H1 (cell line): Measurements from ENCODE around the gene NADK2. TPM values are rescaled to one million over a fixed set of nuclear protein-coding genes. Genes with fewer than 3 reads are reported as not detected.

Source experiments
- CTCF ChIA-PET: fragments of 300-600 bp; sonication (Branson Sonifier 250); formaldehyde crosslinking; loops from one replicate; lab custom pipeline; 2021; ENCODE audit not compliant: partially characterized antibody; lab: Charles Lee
- POLR2A ChIA-PET: fragments of 300-600 bp; sonication (Branson Sonifier 250); formaldehyde crosslinking; loops from one replicate; lab custom pipeline; 2021; ENCODE audit warnings: inconsistent platforms; ENCODE audit not compliant: partially characterized antibody; lab: Charles Lee
- DNase-seq, 2 experiments: peaks; one replicate each; pipeline versions ENCODE4 v3.0.0 to v3.0.0-alpha.2; 2010 to 2022; ENCODE audit warnings: low spot score in 2 of 2, low read depth in 1 of 2, mixed read lengths in 1 of 2
- FAIRE-seq: peaks from 2 replicates; lab custom pipeline; 2011; peaks lifted over from hg19 to GRCh38; lab: Jason Lieb, UNC
- H2AFZ ChIP-seq: 2 replicates; pipeline ENCODE4 v1.8.1; 2012; ENCODE audit warnings: low read length, inconsistent platforms
- H2AK5ac ChIP-seq: 2 replicates; pipeline ENCODE4 v1.6.1; 2013; ENCODE audit warnings: low read depth, low read length
- H2BK120ac ChIP-seq: replicated peaks from 2 replicates; pipeline ENCODE3; 2013; ENCODE audit warnings: low read depth, low read length, inconsistent platforms
- H2BK12ac ChIP-seq: 2 replicates; pipeline ENCODE4 v1.6.1; 2013; ENCODE audit warnings: low read depth, low read length
- H2BK15ac ChIP-seq: 2 replicates; pipeline ENCODE4 v1.6.1; 2013; ENCODE audit warnings: low read length
- H2BK20ac ChIP-seq: 2 replicates; pipeline ENCODE4 v1.6.1; 2013; ENCODE audit warnings: low read length
- H2BK5ac ChIP-seq: 2 replicates; pipeline ENCODE4 v1.6.1; 2013; ENCODE audit warnings: low read depth, low read length
- H3K14ac ChIP-seq: 2 replicates; pipeline ENCODE4 v1.6.1; 2013; ENCODE audit warnings: inconsistent platforms; ENCODE audit not compliant: insufficient read length
- H3K18ac ChIP-seq: 2 replicates; pipeline ENCODE4 v1.6.1; 2013; ENCODE audit warnings: low read length; ENCODE audit errors: extremely low read depth
- H3K23ac ChIP-seq: 2 replicates; pipeline ENCODE4 v1.6.1; 2013; ENCODE audit warnings: inconsistent platforms; ENCODE audit not compliant: insufficient read length
- H3K23me2 ChIP-seq: 2 replicates; pipeline ENCODE4 v1.6.1; 2013; ENCODE audit warnings: low read depth, low read length
- H3K27ac ChIP-seq: 2 replicates; pipeline ENCODE4 v1.6.1; 2011; ENCODE audit warnings: low read depth, low read length, inconsistent platforms
- H3K27me3 ChIP-seq, 4 experiments: replicated peaks in 1 of 4; 1 replicate in 1 of 4; 2 replicates in 3 of 4; pipeline versions ENCODE4 v1.6.1 to v1.8.1; 2011 to 2013; ENCODE audit warnings: low read length in 3 of 4, mild to moderate bottlenecking in 3 of 4, inconsistent platforms in 2 of 4, mixed read lengths in 2 of 4, moderate library complexity in 1 of 4; ENCODE audit not compliant: control insufficient read depth in 3 of 4, insufficient read depth in 3 of 4; ENCODE audit errors: extremely low read depth in 1 of 4
- H3K36me3 ChIP-seq, 4 experiments: 2 replicates each; pipeline versions ENCODE4 v1.6.1 to v1.8.1; 2011 to 2013; ENCODE audit warnings: mild to moderate bottlenecking in 4 of 4, low read length in 3 of 4, moderate library complexity in 2 of 4, control low read depth in 1 of 4, inconsistent platforms in 1 of 4; ENCODE audit not compliant: insufficient read depth in 4 of 4, control insufficient read depth in 2 of 4
- H3K4ac ChIP-seq: replicated peaks from 2 replicates; pipeline ENCODE3; 2013; ENCODE audit warnings: low read length, low read depth, mixed read lengths, inconsistent platforms; ENCODE audit not compliant: insufficient read length
- H3K4me1 ChIP-seq, 4 experiments: replicated peaks in 1 of 4; 1 replicate in 1 of 4; 2 replicates in 3 of 4; pipeline versions ENCODE4 v1.6.1 to v1.8.1; 2011 to 2013; ENCODE audit warnings: low read length in 3 of 4, inconsistent platforms in 2 of 4, mixed read lengths in 1 of 4; ENCODE audit not compliant: insufficient read depth in 4 of 4, control insufficient read depth in 3 of 4
- H3K4me2 ChIP-seq, 2 experiments: 2 replicates each; pipeline versions ENCODE4 v1.6.1 to v1.8.1; 2011 to 2013; ENCODE audit warnings: low read depth in 2 of 2, low read length in 2 of 2, control low read depth in 1 of 2, inconsistent platforms in 1 of 2, mild to moderate bottlenecking in 1 of 2; ENCODE audit not compliant: insufficient read depth in 1 of 2
- H3K4me3 ChIP-seq, 4 experiments: fragments of 200-600, 300-600 bp in 1 of 4; sonication (generic), shearing (Covaris generic), sonication (Bioruptor Twin) in 1 of 4; 2 replicates each; pipeline versions ENCODE4 v1.5.1 to v1.8.1; 2011 to 2016; ENCODE audit warnings: low read length in 4 of 4, low read depth in 3 of 4, control low read depth in 2 of 4, inconsistent platforms in 2 of 4, mild to moderate bottlenecking in 2 of 4, mixed read lengths in 1 of 4, moderate library complexity in 1 of 4; ENCODE audit not compliant: insufficient read depth in 2 of 4; ENCODE audit errors: extremely low read depth in 1 of 4
- H3K56ac ChIP-seq: replicated peaks from 2 replicates; pipeline ENCODE3; 2013; ENCODE audit warnings: low read depth, mild to moderate bottlenecking, mixed read lengths, low read length, inconsistent platforms; ENCODE audit not compliant: insufficient read length
- H3K79me1 ChIP-seq: 2 replicates; pipeline ENCODE4 v1.6.1; 2013; ENCODE audit warnings: low read depth, low read length, control low read depth
- H3K79me2 ChIP-seq, 2 experiments: 2 replicates each; pipeline versions ENCODE4 v1.6.1 to v1.8.1; 2012 to 2013; ENCODE audit warnings: low read length in 2 of 2, mild to moderate bottlenecking in 2 of 2, inconsistent platforms in 1 of 2; ENCODE audit not compliant: insufficient read depth in 2 of 2, control insufficient read depth in 1 of 2
- H3K9ac ChIP-seq, 4 experiments: replicated peaks in 1 of 4; 1 replicate in 1 of 4; 2 replicates in 3 of 4; pipeline versions ENCODE4 v1.6.1 to v1.8.1; 2011 to 2013; ENCODE audit warnings: low read depth in 3 of 4, low read length in 3 of 4, control low read depth in 2 of 4, mild to moderate bottlenecking in 2 of 4, moderate library complexity in 2 of 4, inconsistent platforms in 1 of 4; ENCODE audit errors: extremely low read depth in 1 of 4
- H3K9me3 ChIP-seq, 2 experiments: 2 replicates each; pipeline versions ENCODE4 v1.6.1 to v1.8.1; 2012 to 2013; ENCODE audit warnings: mild to moderate bottlenecking in 2 of 2, moderate library complexity in 2 of 2, control low read depth in 1 of 2, inconsistent platforms in 1 of 2, low read depth in 1 of 2, low read length in 1 of 2, mixed read lengths in 1 of 2; ENCODE audit not compliant: insufficient read depth in 2 of 2
- H4K20me1 ChIP-seq, 2 experiments: replicated peaks in 1 of 2; 2 replicates each; pipeline versions ENCODE3 to v1.8.1; 2011 to 2013; ENCODE audit warnings: inconsistent platforms in 2 of 2, low read length in 2 of 2, mild to moderate bottlenecking in 1 of 2; ENCODE audit not compliant: insufficient read depth in 2 of 2, control insufficient read depth in 1 of 2
- H4K5ac ChIP-seq: 2 replicates; pipeline ENCODE4 v1.6.1; 2013; ENCODE audit warnings: low read length, low read depth, mixed read lengths, inconsistent platforms; ENCODE audit not compliant: insufficient read length
- H4K8ac ChIP-seq: 2 replicates; pipeline ENCODE4 v1.8.0; 2013; ENCODE audit warnings: mild to moderate bottlenecking, moderate library complexity, low read length, inconsistent platforms; ENCODE audit not compliant: insufficient read depth; ENCODE audit errors: extremely low read depth
- H4K91ac ChIP-seq: replicated peaks from 2 replicates; pipeline ENCODE3; 2013; ENCODE audit warnings: low read length, mixed read lengths, inconsistent platforms; ENCODE audit not compliant: insufficient read length
- BCL11A ChIP-seq, 2 experiments: IDR thresholded peaks; one replicate each; pipeline ENCODE4 v1.6.1; 2011; ENCODE audit warnings: low read depth in 2 of 2, low read length in 2 of 2, mild to moderate bottlenecking in 2 of 2
- CTBP2 ChIP-seq: IDR thresholded peaks from 2 replicates; pipeline ENCODE4 v1.7.0; 2011; ENCODE audit warnings: borderline replicate concordance, mild to moderate bottlenecking, moderate library complexity, mixed read lengths, low read length; ENCODE audit not compliant: insufficient read depth, insufficient read length
- GABPA ChIP-seq: IDR thresholded peaks from 2 replicates; pipeline ENCODE4 v1.6.1; 2011; ENCODE audit warnings: mild to moderate bottlenecking, low read length, moderate library complexity, borderline replicate concordance; ENCODE audit not compliant: insufficient read depth
- POU5F1 ChIP-seq: IDR thresholded peaks from 2 replicates; pipeline ENCODE4 v1.6.1; 2011; ENCODE audit warnings: low read depth, mild to moderate bottlenecking, low read length, moderate library complexity
- SP4 ChIP-seq: IDR thresholded peaks from 2 replicates; pipeline ENCODE4 v1.6.1; 2012; ENCODE audit warnings: low read length, inconsistent platforms
- SUZ12 ChIP-seq: fragments of 200-600 bp; sonication (generic); IDR thresholded peaks from 2 replicates; pipeline ENCODE4 v1.6.1; 2012; ENCODE audit warnings: mild to moderate bottlenecking, inconsistent platforms, low read length, moderate library complexity, mixed read lengths
- TBP ChIP-seq: IDR thresholded peaks from 2 replicates; pipeline ENCODE4 v1.6.1; 2011; ENCODE audit warnings: low read depth, low read length, improper control_type of control experiment
- ZNF274 ChIP-seq: IDR thresholded peaks from 2 replicates; pipeline ENCODE4 v1.7.0; 2012; ENCODE audit warnings: low read length, borderline replicate concordance; ENCODE audit errors: extremely low read depth
- WGBS, 2 experiments: shearing (Covaris generic) in 1 of 2; methylation state at CpG; one replicate each; pipeline versions ENCODE4 v1.1.6 to v1.1.7; 2013 to 2015; ENCODE audit warnings: low lambda C conversion rate in 2 of 2, mixed read lengths in 2 of 2, inconsistent platforms in 1 of 2, low coverage in 1 of 2, missing lambda C conversion rate in 1 of 2; ENCODE audit not compliant: insufficient replicate concordance in 2 of 2, insufficient coverage in 1 of 2, insufficient read length in 1 of 2; ENCODE audit errors: extremely low coverage in 1 of 2, missing lambda C conversion rate in 1 of 2; 5-methylcytosine and 5-hydroxymethylcytosine counted together
- polyA plus RNA-seq, 7 experiments: library from polyadenylated mRNA; depleted of rRNA in 3 of 7; stranded (reverse) in 5 of 7; unstranded in 2 of 7; fragments of >200 nt in 5 of 7; fragments of 200-250 nt in 2 of 7; gene quantifications; 1 replicate in 5 of 7; 2 replicates in 1 of 7; 4 replicates in 1 of 7; pipeline versions ENCODE4 v1.2.1 to v1.2.3, GENCODE V29; 2011 to 2013; ENCODE audit warnings: missing spikeins in 2 of 7, mixed read lengths in 2 of 7
- total RNA-seq: library from RNA; stranded (reverse); fragmentation: NEBNext Ultra II Directional; extraction: Animal tissue kit (Norgen Biotek cat#: 25700); gene quantifications from 2 replicates; pipeline ENCODE4 v1.2.1, GENCODE V29; 2021
- TF ChIP-seq, protein P1 (sequence below): IDR thresholded peaks from 2 replicates; pipeline ENCODE4 v1.6.1; 2012; ENCODE audit warnings: low read length, inconsistent platforms

Gene NADK2
- total and polyA plus RNA-seq, 2 of the 8 experiments (the other 6 are each of a cell fraction or from before 2014, with no cell fraction given), result 3.4 to 16.1 TPM

DNA sequence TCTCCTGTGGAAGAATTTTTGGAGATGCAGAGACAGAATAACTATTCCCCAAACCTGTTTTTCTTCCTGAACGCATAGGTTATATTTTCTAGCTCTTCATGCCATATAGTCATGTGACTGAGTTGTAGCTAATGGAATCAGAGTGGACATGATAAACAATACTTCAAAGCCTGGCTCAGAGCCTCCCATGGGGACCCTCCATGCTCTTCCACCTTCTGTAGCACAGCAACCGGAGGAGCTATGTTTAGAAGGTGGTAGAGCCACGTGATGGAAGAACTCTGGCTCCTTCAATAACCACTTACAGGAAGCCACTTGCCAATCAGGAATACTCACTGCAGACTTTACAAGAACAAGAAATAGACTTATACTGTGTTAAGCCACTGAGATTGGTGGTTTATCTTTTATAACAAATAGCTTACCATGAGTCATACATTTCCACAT is 39.2 kb downstream of the NADK2 start:
- H3K18ac ChIP-seq, result no peak overlapping the region
- H2BK120ac ChIP-seq, result no peak overlapping the region
- WGBS, 2 experiments, result 82% methylated on average over 3 of the region's 3 CpGs; no CpG with 5 or more reads in 1 of the 2 experiments
- no peak overlapping the region for H3K9ac ChIP-seq
- H3K4me1 ChIP-seq, result no peaks in the 10 kb centered on the region
- no peak overlapping the region for H3K4me2 ChIP-seq
- DNase-seq (no peak), FAIRE-seq (no peak)
- no peaks in the 10 kb centered on the region for H4K20me1 ChIP-seq
- H3K4me3 ChIP-seq, result no peak overlapping the region
- H3K56ac ChIP-seq, result no peak overlapping the region
- no peak overlapping the region for H2BK12ac ChIP-seq
- no peaks in the 10 kb centered on the region for H3K27me3 ChIP-seq
- H2BK20ac ChIP-seq, result no peak overlapping the region
- TF ChIP-seq SP4 (no peak), SUZ12 (no peak), ZNF274 (no peak), BCL11A (IDR thresholded peaks at IDR 0.05; ENCODE audit: low read depth in 2 of 2, low read length in 2 of 2) (no peak), TBP (no peak), GABPA (no peak), CTBP2 (no peak), POU5F1 (no peak)
- TF ChIP-seq, protein P1, sequence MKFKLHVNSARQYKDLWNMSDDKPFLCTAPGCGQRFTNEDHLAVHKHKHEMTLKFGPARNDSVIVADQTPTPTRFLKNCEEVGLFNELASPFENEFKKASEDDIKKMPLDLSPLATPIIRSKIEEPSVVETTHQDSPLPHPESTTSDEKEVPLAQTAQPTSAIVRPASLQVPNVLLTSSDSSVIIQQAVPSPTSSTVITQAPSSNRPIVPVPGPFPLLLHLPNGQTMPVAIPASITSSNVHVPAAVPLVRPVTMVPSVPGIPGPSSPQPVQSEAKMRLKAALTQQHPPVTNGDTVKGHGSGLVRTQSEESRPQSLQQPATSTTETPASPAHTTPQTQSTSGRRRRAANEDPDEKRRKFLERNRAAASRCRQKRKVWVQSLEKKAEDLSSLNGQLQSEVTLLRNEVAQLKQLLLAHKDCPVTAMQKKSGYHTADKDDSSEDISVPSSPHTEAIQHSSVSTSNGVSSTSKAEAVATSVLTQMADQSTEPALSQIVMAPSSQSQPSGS, result no peak
- H4K5ac ChIP-seq, result no peak overlapping the region
- ChIA-PET POLR2A (interaction anchor here (1.0 kb wide), 1 partner anchor 46 kb away, joined by 3 read pairs; no protein-coding TSS in a partner anchor), CTCF (interaction anchor here (1.4 to 1.7 kb wide), 4 partner anchors 25 to 136 kb away, joined by 3 to 6 read pairs (median 4); partner anchors contain the start of gene UGT3A2)
- no peak overlapping the region for H2BK15ac ChIP-seq
- H3K79me1 ChIP-seq, result no peaks in the 10 kb centered on the region
- H3K9me3 ChIP-seq, result no peaks in the 10 kb centered on the region
- H3K79me2 ChIP-seq, result no peaks in the 10 kb centered on the region
- H3K27ac ChIP-seq, result no peak overlapping the region
- no peak overlapping the region for H3K14ac ChIP-seq
- H2BK5ac ChIP-seq, result no peak overlapping the region
- no peak overlapping the region for H3K23ac ChIP-seq
- H2AFZ ChIP-seq, result no peak overlapping the region
- peaks cover 0 to 11% (median 0%) of the 10 kb centered on the region in 4 experiments; a peak in 2 of 8 replicates for H3K36me3 ChIP-seq
- no peak overlapping the region for H2AK5ac ChIP-seq
- H3K4ac ChIP-seq, result no peak overlapping the region
- no peak overlapping the region for H4K91ac ChIP-seq
- H3K23me2 ChIP-seq, result no peaks in the 10 kb centered on the region
- no peak overlapping the region for H4K8ac ChIP-seq
